NCI-H510A (cell line): Measurements from ENCODE around the gene ANXA8.
"Not testable (repeated sequence)": the region's sequence is repeated elsewhere in the genome, so short reads cannot be mapped to it uniquely, and the experiment has no call there.

Experiments used
- DNase-seq: peaks from one replicate; lab custom pipeline; 2025; lab: John Stamatoyannopoulos, UW

ANXA8 gene, protein sequence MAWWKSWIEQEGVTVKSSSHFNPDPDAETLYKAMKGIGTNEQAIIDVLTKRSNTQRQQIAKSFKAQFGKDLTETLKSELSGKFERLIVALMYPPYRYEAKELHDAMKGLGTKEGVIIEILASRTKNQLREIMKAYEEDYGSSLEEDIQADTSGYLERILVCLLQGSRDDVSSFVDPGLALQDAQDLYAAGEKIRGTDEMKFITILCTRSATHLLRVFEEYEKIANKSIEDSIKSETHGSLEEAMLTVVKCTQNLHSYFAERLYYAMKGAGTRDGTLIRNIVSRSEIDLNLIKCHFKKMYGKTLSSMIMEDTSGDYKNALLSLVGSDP

DNA sequence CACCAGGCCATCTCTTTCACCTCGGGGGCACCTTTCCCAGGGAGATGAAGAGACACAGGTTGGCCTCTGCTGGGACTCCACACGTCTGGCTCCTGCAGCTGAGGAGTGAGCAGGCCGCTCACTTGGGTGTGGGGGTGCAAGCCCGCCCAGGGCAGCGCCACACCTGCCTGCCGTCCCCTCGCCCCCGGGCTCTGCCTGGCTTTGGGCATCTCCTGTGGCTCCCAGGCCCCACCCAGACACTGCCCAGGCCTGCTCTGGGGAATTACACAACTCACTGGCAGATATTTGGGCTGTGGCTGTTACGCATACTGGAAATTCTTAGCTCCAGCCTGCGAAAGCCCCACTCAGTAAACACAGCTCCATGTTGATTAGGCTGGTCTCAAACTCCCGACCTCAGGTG, at the start of gene ANXA8:
ANXA8 (minus strand) TSS at position 193 of the 400 bp plus-strand sequence; CDS start at position 11, 182 bp downstream.
- not testable (repeated sequence) for DNase-seq

DNA sequence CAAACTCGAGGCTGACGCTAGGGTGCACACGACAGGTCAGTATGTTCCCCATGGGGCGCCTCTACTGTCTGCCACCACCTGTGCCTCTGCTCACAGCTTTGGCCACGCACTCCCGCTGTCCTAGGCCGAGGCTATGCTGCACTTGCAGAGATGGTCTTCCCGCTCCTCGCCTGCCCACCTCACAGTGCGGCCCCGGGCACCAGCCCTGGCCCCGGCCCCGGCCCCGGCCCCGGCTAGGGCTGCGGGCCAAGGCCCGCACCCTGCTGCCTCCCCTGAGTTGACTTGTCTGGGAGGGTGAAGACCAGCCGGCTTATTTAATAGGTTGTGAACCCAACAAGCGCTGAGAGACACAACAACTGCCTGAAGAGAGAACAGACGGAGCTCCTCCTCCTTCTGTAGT, 39.6 kb upstream of the ANXA8 start, which contains the start of gene AGAP9:
AGAP9 (minus strand) TSS at position 164 of the 400 bp plus-strand sequence; CDS start at position 52, 112 bp downstream.
- DNase-seq = not testable (repeated sequence)

- not testable (repeated sequence) for DNase-seq
Observed at GRCh38 chr10:47502313-47502712, 18.4 kb upstream of the ANXA8 start.

DNA sequence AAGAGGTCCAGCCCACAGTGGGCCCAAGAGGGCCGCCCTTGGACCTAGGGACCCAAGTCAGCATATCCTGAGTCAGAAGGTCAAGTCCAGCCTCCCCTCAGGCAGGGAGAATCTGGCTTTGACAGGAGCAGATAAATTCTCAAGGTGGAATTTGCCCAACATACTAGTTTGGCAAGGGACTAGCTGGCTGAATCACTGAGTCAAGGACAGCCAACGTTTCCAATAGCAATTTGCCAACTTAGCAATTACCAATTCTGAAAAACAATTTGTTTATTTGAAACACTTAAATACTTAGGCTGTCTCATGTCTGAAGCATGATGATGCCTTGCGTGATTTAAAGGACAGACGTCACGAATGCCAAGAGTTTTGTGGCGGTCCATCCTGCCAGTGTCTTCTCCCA, 10.3 kb upstream of the ANXA8 start:
- DNase-seq = not testable (repeated sequence)

- DNase-seq = not testable (repeated sequence)
Observed at GRCh38 chr10:47491600-47491999, 7.7 kb upstream of the ANXA8 start, which contains the start of gene FAM25G. TSS of gene FAM25G (minus strand) at chr10:47491700. CDS start at chr10:47491674, 26 bp downstream.

- not testable (repeated sequence) for DNase-seq
Observed at GRCh38 chr10:47489630-47490029, 5.7 kb upstream of the ANXA8 start.

DNA sequence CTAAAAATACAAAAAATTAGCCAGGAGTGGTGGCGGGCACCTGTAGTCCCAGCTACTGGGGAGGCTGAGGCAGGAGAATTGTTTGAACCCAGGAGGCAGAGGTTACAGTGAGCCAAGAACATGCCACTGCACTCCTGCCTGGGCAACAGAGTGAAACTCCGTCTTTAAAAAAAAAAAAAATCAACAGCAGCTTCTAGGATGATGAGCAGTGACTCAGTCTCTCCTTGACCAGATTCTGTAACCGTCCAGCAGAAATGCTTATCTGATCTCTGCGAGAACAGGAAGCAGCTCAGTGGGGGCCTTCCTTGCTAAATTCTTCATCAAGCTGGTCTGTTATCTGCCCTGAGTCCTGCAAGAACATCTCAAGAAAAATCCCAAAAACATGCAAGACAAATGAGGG, 2.0 kb upstream of the ANXA8 start:
- DNase-seq = not testable (repeated sequence)

DNA sequence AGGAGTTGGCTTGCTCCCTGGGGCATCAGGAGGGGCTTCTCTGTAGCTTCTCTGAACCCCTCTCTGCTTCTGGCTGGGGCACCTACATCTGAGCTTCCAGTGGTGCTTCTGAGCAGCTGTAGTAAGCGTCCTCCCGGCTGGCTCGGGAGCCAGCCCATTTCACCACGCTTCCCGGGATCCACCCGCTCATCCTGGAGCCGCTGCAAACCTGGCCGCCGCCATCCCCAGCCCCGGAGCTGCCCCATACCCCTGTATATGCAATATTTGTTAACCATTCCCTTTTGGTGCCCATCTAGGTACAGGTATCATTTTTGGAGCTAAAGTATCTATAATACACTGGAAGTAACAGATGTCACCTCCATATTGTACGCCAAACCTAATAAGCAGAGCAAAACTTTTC, 871 bp upstream of the ANXA8 start:
- not testable (repeated sequence) for DNase-seq

GRCh38 chr10:47482367-47482766, 1.5 kb downstream of the ANXA8 start:
- DNase-seq = not testable (repeated sequence)

DNA sequence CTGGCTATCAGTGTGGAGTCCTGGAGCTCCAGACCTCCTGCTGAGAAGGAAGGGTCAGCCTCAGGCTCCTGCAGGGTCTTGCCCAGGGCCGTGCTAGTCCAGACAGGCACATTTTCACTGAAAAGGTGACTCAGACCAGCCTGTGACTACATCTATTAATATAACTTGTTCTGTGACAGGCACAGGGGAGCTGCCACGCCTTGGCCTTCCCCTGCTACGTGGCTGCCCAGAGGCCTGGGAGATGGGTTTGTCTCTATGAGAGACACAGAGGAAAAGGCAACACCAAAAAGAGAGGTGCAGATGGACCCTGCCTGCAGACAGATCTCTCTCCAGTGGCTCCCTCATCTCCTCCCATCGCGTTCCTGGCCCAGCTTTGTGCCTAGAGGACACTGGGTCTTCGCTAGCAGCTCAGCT, 2.1 kb downstream of the ANXA8 start:
- not testable (repeated sequence) for DNase-seq

DNA sequence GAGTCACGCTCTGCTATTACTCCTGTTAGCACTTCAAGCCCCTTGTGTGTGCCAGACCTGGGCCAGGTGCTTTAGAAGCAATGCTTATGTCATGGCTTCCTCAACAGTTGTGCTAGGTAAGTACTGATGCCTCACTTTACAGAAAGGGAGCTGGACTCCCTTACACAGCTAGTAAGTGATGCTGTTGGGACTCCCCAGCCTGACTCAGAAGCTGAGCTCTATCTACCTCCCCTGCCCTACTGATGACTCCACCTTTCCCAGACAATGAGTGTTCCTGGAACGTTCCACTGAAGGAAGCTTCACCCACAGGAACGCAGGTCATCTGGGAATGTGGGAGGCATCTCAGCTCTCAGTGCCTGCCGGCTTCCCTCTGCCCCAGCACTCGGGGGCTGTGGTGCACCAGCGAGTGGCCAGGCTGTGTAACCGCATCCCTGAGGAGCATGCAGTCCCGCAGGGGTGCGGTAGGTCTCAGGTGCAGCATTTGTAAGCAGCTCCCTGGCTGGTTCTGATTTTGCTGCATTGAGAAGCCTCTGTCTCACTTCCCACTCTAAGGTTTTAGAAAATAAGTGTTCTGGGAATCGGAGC, 2.6 kb downstream of the ANXA8 start:
- DNase-seq = not testable (repeated sequence)

DNA sequence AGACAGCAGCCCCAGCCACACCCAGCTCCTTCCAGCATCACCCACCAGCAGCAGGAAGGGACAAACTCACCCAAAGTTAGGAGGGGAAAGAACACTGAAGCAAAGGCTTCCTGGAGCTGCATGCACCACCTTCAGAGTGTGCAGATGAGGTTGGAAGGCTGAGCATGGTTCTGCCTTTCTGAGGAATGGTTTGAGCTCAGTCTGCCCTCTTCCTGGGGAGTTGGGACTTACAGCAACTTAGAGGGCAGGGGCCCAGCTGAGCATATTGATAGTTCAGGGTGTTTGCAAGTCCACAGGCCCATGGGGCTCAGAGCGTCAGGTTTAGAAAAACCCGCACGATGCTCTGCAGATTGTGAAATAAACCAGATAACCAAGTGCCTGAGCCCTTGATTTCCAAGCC, 3.8 kb downstream of the ANXA8 start:
- not testable (repeated sequence) for DNase-seq

DNA sequence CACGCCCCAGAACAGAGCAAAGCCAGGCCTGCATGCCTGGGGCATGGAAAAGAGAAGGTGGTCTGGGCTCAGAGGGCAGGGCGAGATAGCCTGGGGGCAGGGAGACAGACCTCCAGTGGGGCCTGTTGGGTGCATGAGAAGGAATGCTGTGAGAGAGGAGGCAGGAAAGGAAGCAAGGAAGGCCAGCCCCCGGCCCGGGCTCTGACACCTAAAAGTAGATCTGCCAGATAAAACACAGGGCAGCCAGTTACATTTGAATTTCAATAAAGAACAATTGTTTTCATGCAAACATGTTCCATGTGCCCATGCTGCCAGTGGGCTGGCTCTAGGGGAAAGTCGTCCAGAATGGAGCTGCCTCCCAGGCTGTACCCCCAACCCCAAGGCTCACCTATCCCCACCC, 5.8 kb downstream of the ANXA8 start:
- not testable (repeated sequence) for DNase-seq

DNA sequence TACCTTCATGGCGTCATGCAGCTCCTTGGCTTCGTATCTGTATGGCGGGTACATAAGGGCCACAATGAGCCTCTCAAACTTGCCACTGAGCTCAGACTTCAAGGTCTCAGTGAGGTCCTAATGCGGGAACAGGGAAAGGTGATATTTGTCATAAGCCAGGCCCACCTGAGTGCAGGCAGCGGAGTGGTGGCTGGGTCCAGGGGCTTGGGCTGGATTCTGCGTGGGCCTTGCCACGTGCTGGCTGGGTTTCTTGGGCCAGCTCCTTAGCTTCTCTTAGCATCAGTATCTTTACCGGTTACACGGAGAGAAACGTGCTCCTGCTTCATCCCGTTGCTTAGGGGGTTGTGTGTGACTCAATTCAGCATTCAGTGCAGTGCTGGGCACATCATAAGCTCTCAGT, 6.8 kb downstream of the ANXA8 start:
- DNase-seq = not testable (repeated sequence)

DNA sequence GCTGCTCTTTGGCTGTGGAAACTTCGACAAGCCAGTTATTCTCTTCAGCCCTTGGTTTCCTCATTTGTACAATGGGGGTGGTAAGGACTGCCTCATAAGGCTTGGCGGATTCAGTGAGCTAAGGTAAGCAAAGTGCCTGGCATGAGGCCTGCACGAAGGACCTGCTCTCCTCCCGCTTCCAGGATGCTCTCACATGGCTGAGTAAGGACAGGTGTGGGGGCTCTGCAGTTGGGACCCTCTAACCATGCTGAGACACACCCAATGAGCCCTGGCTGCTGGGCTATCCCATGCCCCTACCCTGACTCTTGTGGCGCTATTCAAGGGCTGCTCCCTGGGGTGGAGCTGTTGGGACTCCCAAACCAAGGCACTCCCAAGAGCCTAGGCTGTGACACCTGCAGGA, 8.8 kb downstream of the ANXA8 start:
- not testable (repeated sequence) for DNase-seq

- DNase-seq = not testable (repeated sequence)
Observed at GRCh38 chr10:47473516-47473915, 10.4 kb downstream of the ANXA8 start.

GRCh38 chr10:47472647-47473046, 11.3 kb downstream of the ANXA8 start:
- not testable (repeated sequence) for DNase-seq

DNA sequence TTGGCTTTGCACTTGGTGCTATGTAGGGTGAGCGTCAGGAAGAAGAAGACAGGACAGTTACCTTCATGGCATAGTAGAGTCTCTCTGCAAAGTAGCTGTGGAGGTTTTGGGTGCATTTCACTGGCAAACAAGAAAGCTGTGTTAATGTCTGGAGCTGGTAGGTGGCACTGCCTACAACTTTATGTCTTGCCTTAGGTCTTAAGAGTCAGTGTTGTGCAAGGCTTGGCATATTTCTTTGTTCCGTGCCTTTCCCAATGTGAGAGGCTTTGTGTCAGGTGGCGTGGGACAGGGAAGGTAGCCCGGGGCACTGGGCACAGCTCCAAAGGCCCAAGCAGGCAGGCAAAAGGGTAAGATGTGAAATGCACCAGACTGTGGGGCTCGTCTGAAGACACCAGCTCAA, 11.8 kb downstream of the ANXA8 start:
- DNase-seq = not testable (repeated sequence)

GRCh38 chr10:47468731-47469528, 15.0 kb downstream of the ANXA8 start:
- not testable (repeated sequence) for DNase-seq

DNA sequence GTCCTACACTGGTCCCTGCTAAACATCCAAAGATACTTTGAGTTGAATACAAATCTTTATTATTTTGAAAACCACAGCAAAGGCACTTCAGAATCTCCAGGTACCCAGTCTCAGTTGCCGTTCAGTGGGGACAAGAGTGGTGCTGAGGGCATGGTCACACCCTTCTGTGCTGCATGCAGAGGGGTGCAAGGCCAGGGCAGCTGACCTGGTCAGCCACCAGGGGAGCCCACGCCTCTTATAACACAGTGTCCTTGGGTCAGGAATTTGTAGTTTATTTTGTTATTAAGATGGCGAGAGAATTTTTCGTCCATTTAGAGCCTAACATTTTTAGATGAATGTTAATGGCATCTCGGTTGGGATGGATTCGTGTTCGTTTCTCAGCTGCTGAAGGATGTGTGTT, 16.0 kb downstream of the ANXA8 start:
- DNase-seq = not testable (repeated sequence)

DNA sequence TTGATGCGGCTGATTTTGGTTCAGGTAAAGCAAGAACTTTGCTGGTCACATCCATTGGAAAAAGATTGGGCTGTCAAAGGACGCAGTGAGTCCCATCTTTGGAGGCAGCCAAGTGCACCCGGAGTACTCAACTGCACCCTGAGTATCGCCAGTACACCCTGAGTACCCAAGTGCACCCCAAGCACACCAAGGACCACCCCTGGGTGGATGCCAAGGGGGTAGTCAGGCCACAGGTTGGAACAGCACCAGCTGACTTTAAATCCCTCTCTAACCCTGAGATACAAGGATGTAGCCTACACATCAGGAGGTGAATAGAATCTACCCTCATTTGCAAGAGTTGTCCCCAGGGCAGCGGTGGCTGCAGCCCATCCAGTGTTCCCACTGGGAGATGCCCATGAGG, 16.5 kb downstream of the ANXA8 start:
- DNase-seq = not testable (repeated sequence)

- not testable (repeated sequence) for DNase-seq
Observed at GRCh38 chr10:47465216-47465917, 18.5 kb downstream of the ANXA8 start.
